Progenitor cell of endocrine pancreas (in vitro differentiated cells): ENCODE data around the gene SUDS3. TPM values are rescaled to one million over a fixed set of nuclear protein-coding genes. Genes with fewer than 3 reads are reported as not detected.

ENCODE experiments used
- DNase-seq: peaks from one replicate; pipeline ENCODE4 v3.0.0; 2021; ENCODE audit warnings: low spot score; ENCODE audit not compliant: unreplicated experiment
- H3K27ac Mint-ChIP-seq: 2 replicates; pipeline ENCODE4 v1.8.0; 2021; ENCODE audit warnings: mild to moderate bottlenecking, moderate library complexity, mixed read lengths
- H3K27me3 Mint-ChIP-seq: 2 replicates; pipeline ENCODE4 v1.8.0; 2021; ENCODE audit warnings: mixed read lengths
- H3K36me3 Mint-ChIP-seq: 2 replicates; pipeline ENCODE4 v1.8.0; 2022; ENCODE audit warnings: mixed read lengths; ENCODE audit not compliant: insufficient read depth
- H3K4me1 Mint-ChIP-seq: 2 replicates; pipeline ENCODE4 v1.8.0; 2021; ENCODE audit warnings: low read depth, mixed read lengths
- H3K4me3 Mint-ChIP-seq: 2 replicates; pipeline ENCODE4 v1.8.0; 2021; ENCODE audit warnings: low read depth, mild to moderate bottlenecking, moderate library complexity, mixed read lengths
- H3K9me3 Mint-ChIP-seq: 2 replicates; pipeline ENCODE4 v1.8.0; 2021; ENCODE audit warnings: low read depth, mixed read lengths
- total RNA-seq: library from RNA; stranded (reverse); gene quantifications from 2 replicates; pipeline ENCODE4 v1.2.1, GENCODE V29; 2021
- TF ChIP-seq, protein P1 (sequence below): fragments of 200-600 bp; sonication (generic); IDR thresholded peaks from one replicate; pipeline ENCODE4 v1.5.0; 2021; ENCODE audit warnings: antibody characterized with exemption, mild to moderate bottlenecking; ENCODE audit not compliant: unreplicated experiment

Gene SUDS3
- total RNA-seq, 1 donor from 2014 or later = 57.8 TPM

DNA sequence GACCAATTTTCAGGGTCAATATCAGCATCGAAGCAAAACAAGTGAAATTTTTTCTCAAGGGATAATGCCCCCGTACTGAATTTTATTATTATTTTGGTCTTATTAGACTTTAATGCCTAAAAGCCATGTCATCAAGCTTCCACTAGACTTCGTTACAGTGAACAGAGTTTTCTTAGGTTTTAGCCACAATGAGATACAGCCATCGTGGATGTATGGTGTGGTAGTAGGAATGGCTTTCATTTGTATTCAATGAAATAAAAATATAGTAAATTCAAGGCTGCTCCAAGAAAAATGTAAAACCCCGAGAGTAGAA, 15.3 kb upstream of the SUDS3 start:
- Mint-ChIP-seq H3K4me1 (peaks cover 8% of the 10 kb centered on the region), H3K27ac (no peak overlapping the region), H3K36me3 (no peaks in the 10 kb centered on the region), H3K9me3 (no peaks in the 10 kb centered on the region), H3K4me3 (no peak overlapping the region), H3K27me3 (no peaks in the 10 kb centered on the region)
- TF ChIP-seq, protein P1, sequence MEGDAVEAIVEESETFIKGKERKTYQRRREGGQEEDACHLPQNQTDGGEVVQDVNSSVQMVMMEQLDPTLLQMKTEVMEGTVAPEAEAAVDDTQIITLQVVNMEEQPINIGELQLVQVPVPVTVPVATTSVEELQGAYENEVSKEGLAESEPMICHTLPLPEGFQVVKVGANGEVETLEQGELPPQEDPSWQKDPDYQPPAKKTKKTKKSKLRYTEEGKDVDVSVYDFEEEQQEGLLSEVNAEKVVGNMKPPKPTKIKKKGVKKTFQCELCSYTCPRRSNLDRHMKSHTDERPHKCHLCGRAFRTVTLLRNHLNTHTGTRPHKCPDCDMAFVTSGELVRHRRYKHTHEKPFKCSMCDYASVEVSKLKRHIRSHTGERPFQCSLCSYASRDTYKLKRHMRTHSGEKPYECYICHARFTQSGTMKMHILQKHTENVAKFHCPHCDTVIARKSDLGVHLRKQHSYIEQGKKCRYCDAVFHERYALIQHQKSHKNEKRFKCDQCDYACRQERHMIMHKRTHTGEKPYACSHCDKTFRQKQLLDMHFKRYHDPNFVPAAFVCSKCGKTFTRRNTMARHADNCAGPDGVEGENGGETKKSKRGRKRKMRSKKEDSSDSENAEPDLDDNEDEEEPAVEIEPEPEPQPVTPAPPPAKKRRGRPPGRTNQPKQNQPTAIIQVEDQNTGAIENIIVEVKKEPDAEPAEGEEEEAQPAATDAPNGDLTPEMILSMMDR = no peak
- no peak for DNase-seq

DNA sequence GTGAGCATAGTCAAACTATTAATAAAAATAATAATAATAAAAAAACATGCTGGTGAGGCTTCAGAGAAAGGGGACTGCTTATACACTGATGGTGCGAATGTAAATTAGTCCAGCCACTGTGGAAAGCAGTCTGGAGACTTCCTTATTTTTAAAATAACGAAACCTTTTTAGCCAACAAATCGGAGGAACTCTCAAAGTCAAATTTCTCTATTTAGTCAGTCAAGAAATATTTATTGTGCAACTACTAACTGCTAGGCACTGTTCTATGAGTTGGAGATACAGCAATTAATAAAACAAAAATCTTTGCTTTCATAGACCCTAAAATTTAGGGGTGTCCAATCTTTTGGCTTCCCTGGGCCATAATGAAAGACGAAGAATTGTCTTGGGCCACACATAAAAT, 14.5 kb upstream of the SUDS3 start:
- Mint-ChIP-seq H3K9me3 (no peaks in the 10 kb centered on the region), H3K36me3 (no peaks in the 10 kb centered on the region), H3K4me1 (peaks cover 7% of the 10 kb centered on the region), H3K4me3 (no peak overlapping the region), H3K27ac (no peak overlapping the region), H3K27me3 (no peaks in the 10 kb centered on the region)
- DNase-seq = no peak
- TF ChIP-seq, protein P1 = no peak

DNA sequence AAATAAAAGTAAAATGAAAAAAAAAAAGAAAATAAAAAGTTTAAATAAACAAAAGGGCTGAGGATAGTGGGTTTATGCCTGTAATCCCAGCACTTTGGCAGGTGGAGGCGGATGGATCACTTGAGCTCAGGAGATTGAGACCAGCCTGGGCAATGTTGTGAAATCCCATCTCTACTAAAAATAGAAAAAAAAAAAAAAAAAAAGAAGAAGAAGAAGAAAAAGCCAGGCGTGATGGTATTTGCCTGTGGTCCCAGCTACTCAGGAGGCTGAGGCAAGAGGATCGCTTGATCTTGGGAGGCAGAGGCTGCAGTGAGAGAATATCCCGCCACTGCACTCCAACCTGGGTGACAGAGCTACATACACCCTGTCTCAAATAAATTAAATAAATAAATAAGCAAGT, 7.5 kb upstream of the SUDS3 start:
- TF ChIP-seq, protein P1 = no peak

DNA sequence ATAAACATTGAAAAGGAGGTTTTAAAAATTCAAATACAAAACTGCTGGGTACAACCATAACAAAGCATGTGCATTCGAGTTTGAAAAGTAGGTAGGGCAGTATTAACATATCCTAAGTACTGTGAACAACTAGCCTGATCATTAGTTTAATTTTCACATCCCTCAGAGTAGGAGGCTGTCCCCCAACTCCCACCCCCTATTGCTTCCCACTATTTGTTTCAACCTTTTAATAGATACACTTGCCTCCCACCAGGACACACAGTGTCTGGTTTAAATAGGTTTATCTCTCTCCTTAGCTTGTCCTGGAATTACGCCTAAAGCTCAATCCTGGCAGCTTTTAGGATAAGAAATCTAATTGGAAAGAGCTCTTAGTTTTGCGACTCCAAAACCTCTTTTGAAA, 5.8 kb upstream of the SUDS3 start:
- Mint-ChIP-seq H3K4me3 (peak overlapping the region; percentile 88), H3K27me3 (peaks cover 9% of the 10 kb centered on the region), H3K4me1 (peaks cover 23% of the 10 kb centered on the region), H3K9me3 (no peaks in the 10 kb centered on the region), H3K36me3 (no peaks in the 10 kb centered on the region), H3K27ac (no peak overlapping the region)
- TF ChIP-seq, protein P1 = no peak
- no peak for DNase-seq

More for the DNA sequence above, 7.5 kb upstream of the SUDS3 start:
- no peak for DNase-seq
- Mint-ChIP-seq H3K36me3 (no peaks in the 10 kb centered on the region), H3K27me3 (peaks cover 9% of the 10 kb centered on the region), H3K27ac (no peak overlapping the region), H3K4me3 (no peak overlapping the region), H3K4me1 (peaks cover 16% of the 10 kb centered on the region), H3K9me3 (no peaks in the 10 kb centered on the region)

DNA sequence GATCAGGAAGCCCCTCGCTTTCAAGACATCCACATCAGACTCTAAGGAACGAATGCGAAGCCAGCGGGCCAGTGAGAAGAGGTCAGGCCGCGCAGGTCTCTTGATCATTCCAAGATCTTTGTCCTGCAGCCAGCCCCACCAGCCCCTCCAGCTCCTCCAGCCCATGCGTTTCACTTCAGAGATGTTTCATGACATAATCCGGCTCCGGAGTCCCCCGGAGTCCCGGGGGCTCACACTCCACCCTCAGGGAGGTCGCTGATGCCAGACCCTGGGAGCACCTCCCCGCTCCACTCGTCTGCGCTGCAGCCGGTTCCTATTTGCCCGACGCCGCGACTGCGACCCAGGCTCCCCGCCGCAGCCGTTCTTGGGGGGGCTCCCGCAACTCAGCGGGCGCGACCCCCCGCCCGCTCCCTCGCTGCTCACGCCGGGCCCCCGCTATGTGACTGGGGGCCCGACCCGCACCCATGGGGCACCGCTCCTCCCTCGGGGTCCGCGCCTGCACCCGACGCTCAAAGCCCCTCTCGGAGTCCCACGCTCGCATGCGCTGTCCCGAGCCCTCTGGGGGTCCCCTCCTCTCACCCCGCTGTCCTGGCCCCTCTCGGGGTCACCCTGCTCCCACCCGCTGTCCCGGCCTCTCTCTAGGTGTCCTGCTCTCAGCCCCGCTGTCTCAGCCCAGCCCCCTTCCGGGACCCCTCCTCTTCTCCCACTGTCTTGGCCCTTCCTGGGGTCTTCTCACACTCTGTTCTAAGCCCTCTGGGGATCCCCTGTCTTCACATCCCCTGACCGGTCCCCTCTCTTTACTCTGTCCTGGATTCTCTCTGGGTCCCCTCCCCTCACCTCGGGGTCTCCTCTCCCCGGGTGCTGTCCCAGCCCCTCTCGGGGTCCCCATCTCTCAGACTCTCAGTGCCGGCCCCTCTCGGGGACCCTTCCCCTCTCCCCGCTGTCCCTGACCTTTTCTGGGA, 4.8 kb upstream of the SUDS3 start:
- TF ChIP-seq, protein P1 = no peak
- no peaks in the 10 kb centered on the region for H3K36me3 Mint-ChIP-seq
- H3K27ac Mint-ChIP-seq = peak overlapping the region; percentile 59
- DNase-seq = peak; percentile 14
- peaks cover 9% of the 10 kb centered on the region for H3K27me3 Mint-ChIP-seq
- H3K4me3 Mint-ChIP-seq = peak overlapping the region; percentile 88
- peaks cover 29% of the 10 kb centered on the region for H3K4me1 Mint-ChIP-seq
- H3K9me3 Mint-ChIP-seq = no peaks in the 10 kb centered on the region
